Adipocyte (in vitro differentiated cells): ENCODE data around the gene CCN5.
"Not testable (repeated sequence)": the region's sequence is repeated elsewhere in the genome, so short reads cannot be mapped to it uniquely, and the experiment has no call there.

Experiments
- DNase-seq: peaks from one replicate; pipeline ENCODE4 v3.0.0-alpha.2; 2015; ENCODE audit warnings: low read depth
- H3K27me3 ChIP-seq: replicated peaks from 2 replicates; pipeline ENCODE4 v1.7.0; 2013; ENCODE audit warnings: mild to moderate bottlenecking, low read length, moderate library complexity; ENCODE audit not compliant: control insufficient read depth, insufficient read depth
- H3K36me3 ChIP-seq: 2 replicates; pipeline ENCODE4 v1.7.0; 2013; ENCODE audit warnings: low read length, mild to moderate bottlenecking, moderate library complexity; ENCODE audit not compliant: control insufficient read depth, insufficient read depth, severe bottlenecking
- H3K4me1 ChIP-seq: 2 replicates; pipeline ENCODE4 v1.7.0; 2013; ENCODE audit warnings: mild to moderate bottlenecking, low read length, moderate library complexity; ENCODE audit not compliant: control insufficient read depth, insufficient read depth
- H3K4me3 ChIP-seq: 2 replicates; pipeline ENCODE4 v1.7.0; 2013; ENCODE audit warnings: mild to moderate bottlenecking, low read length, moderate library complexity
- H3K9ac ChIP-seq: 2 replicates; pipeline ENCODE4 v1.7.0; 2013; ENCODE audit warnings: mild to moderate bottlenecking, low read length, moderate library complexity
- H3K9me3 ChIP-seq: 2 replicates; pipeline ENCODE4 v1.7.0; 2013; ENCODE audit warnings: mild to moderate bottlenecking, low read length, moderate library complexity; ENCODE audit not compliant: control insufficient read depth

CCN5 gene

DNA sequence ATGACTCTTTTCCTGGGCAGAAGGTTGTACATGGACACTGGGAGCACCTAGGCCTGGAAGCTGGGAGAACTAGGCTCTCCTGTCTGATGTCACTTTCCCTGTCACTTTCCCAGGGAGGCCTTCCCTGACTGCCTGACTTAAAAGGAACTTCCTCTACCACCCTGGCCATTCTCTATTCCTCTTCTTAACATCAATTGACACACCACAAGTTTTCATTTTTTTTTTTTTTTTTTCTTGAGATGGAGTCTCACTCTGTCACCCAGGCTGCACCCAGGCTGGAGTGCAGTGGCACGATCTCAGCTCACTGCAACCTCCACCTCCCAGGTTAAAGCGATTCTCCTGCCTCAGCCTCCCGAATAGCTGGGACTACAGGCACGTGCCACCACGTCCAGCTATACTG, 18.1 kb upstream of the CCN5 start:
- not testable (repeated sequence) for DNase-seq, H3K36me3 ChIP-seq, H3K9me3 ChIP-seq, H3K4me3 ChIP-seq, H3K27me3 ChIP-seq
- Histone ChIP-seq H3K9ac (peak overlapping the region; percentile 72), H3K4me1 (peaks cover 55% of the 10 kb centered on the region)

DNA sequence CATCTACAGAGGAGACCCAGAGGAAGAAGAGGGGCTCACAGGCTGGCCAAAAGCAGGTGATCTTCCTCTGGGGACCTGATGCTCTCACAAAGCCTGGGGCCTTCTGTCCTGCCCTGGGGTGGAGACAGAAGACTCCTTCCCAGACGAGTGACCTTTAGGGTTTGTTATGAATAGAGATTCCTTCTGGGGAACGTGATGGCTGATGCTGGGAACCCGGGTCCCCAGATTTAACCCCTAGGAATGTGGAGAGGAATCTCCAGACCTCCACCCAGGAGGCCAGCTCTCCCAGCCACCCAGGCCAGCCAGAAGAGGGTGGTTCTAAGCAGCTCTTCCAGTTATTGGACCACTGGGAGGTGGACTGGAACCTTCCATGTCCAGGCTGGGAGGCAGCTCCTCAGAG, 16.8 kb upstream of the CCN5 start:
- no peak overlapping the region for H3K4me3 ChIP-seq
- no peaks in the 10 kb centered on the region for H3K27me3 ChIP-seq
- peaks cover 53% of the 10 kb centered on the region for H3K4me1 ChIP-seq
- H3K9me3 ChIP-seq: no peaks in the 10 kb centered on the region
- DNase-seq: no peak
- no peak overlapping the region for H3K9ac ChIP-seq
- no peaks in the 10 kb centered on the region for H3K36me3 ChIP-seq

DNA sequence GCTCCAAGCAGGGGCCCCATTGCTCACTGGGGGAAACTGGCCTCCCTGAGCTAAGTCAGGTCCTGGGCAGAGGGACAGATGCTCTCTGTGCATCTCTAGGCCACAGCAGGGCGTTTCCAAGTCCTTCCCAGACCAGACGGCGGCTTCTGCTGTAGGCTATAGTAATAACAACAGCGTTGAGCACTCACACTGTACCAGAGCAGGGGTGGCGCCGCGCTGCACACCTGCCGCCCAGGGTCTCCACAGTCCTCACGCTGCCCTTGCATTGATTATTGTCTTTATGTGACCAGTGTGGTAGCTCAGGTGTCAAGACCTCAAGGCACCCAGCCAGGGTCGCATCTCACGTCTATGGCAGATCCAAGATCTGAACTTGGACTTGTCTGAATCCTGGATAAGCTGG, 14.9 kb upstream of the CCN5 start:
- no peak overlapping the region for H3K4me3 ChIP-seq

DNA sequence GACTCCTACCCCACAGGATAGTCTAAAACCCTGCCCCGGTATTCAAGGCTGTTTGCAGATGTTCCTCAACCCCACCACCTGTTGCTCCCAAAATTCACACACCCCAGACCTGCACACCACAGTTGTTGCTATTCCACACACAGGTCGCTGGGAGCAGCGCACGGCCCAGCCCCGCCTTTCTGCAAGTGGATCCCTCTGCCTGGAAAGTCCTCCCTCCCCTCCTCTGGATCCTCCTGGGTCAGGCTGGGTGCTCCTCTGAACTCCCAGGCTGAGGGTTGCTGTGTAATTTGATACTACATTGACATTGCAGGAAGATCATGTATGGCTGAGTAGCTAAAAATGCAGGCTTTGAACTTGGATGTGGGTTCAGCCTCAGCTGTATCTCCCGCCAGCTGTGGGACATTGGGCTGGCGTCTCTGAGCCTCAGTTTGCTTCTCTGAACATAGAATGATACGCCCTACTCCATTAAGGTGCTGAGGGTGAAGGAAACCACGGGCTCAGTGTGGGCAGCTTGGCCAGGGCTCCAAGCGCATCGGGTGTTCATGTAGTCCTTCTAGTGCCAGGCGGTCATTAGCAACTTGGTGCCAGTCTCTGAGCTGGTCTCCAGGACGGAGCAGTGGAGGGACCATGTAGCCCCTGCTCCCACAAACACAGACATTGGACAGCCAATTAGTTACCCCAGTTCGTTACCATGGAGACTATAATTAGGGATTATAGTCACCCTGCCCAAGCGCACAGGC, 13.9 kb upstream of the CCN5 start:
- no peaks in the 10 kb centered on the region for H3K9me3 ChIP-seq
- H3K36me3 ChIP-seq: no peaks in the 10 kb centered on the region
- peak; percentile 40 for DNase-seq
- H3K4me3 ChIP-seq: no peak overlapping the region
- peak overlapping the region; percentile 0 for H3K9ac ChIP-seq
- H3K4me1 ChIP-seq: peaks cover 46% of the 10 kb centered on the region
- H3K27me3 ChIP-seq: no peaks in the 10 kb centered on the region

More for the DNA sequence above, 14.9 kb upstream of the CCN5 start:
- peaks cover 50% of the 10 kb centered on the region for H3K4me1 ChIP-seq
- H3K9ac ChIP-seq: no peak overlapping the region
- no peaks in the 10 kb centered on the region for H3K27me3 ChIP-seq
- no peaks in the 10 kb centered on the region for H3K36me3 ChIP-seq
- H3K9me3 ChIP-seq: no peaks in the 10 kb centered on the region
- DNase-seq: no peak

DNA sequence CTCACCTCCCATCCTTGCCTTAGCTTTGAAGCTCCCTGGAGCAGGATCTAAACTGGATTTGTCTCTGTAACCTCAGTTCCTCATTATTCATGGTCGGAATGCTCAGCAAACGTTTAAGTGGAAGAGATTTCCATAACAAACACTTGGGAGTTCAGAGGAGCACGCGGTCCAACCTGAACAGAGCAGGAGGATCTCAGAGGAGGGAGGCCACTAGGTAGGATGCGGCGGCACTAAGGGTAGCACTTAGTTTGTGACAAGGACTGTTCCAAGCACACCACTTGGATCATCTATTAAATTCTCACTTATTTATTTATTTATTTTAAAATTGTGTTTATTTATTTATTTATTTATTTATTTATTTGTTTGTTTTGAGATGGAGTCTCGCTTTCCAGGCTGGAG, 13.3 kb upstream of the CCN5 start:
- H3K9ac ChIP-seq: peak overlapping the region; percentile 0
- DNase-seq: no peak
- H3K4me3 ChIP-seq: no peak overlapping the region
- no peaks in the 10 kb centered on the region for H3K27me3 ChIP-seq
- no peaks in the 10 kb centered on the region for H3K9me3 ChIP-seq
- H3K4me1 ChIP-seq: peaks cover 49% of the 10 kb centered on the region
- no peaks in the 10 kb centered on the region for H3K36me3 ChIP-seq

DNA sequence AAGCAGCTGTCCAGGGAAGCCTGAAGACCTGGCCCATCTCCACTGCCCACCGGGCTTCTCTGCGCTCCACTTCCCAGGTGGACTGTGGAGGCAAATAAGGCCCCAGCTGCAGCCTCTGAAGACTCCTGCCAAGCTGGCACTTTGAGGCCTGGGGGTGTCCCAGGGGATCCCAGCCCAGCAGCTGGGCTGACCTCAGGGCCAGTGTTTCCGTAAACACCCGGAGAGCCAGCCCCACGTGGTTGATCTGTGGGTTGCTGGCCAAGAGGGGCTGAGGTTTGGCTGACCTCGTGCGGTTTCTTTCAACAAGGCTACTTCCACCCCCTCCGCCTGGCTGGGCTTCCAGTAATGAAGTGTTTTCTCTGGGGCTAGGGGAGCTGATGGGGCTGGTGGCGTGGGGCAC, 12.4 kb upstream of the CCN5 start:
- peak overlapping the region; percentile 64 for H3K9ac ChIP-seq
- H3K36me3 ChIP-seq: no peaks in the 10 kb centered on the region
- H3K27me3 ChIP-seq: no peaks in the 10 kb centered on the region
- DNase-seq: peak; percentile 79
- H3K4me1 ChIP-seq: peaks cover 54% of the 10 kb centered on the region
- H3K4me3 ChIP-seq: no peak overlapping the region
- H3K9me3 ChIP-seq: no peaks in the 10 kb centered on the region

DNA sequence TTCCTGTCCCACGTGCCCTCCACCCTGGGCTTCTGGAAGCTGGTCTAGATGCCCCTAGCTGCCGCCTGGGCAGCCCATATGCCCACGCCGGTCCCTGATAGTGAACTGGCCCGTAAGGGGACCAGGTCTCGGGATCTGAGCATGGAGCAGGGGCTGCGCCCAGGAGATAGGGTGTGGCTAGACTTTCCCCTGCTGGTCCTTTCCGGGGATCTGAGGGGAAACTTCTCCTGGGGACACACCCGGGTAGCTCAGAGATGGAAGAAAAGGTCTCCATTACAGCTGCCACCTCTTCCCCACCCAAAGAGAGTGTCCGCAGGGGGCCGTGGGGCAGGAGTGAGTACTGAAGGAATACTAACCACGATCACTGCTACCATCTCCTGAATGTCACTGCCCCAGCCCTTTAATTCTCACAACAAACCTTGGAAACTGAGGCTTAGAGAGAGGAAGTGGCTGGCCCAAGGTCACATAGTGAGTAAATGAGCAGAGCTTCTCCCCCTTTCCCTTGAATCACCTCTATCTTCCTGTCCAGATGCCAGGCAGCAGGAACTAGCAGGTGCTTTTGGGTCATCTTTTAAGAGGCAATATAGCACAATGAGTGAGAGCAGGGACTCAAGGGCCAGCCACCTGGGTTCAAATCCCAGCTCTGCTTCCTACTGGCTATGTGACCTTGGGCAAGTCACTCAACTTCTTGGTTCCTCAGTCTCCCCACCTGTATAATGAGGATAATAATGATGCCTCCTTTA, 11.8 kb upstream of the CCN5 start:
- peaks cover 54% of the 10 kb centered on the region for H3K4me1 ChIP-seq
- H3K9me3 ChIP-seq: no peaks in the 10 kb centered on the region
- no peak for DNase-seq
- no peaks in the 10 kb centered on the region for H3K27me3 ChIP-seq
- H3K9ac ChIP-seq: peak overlapping the region; percentile 64
- no peaks in the 10 kb centered on the region for H3K36me3 ChIP-seq
- no peak overlapping the region for H3K4me3 ChIP-seq

DNA sequence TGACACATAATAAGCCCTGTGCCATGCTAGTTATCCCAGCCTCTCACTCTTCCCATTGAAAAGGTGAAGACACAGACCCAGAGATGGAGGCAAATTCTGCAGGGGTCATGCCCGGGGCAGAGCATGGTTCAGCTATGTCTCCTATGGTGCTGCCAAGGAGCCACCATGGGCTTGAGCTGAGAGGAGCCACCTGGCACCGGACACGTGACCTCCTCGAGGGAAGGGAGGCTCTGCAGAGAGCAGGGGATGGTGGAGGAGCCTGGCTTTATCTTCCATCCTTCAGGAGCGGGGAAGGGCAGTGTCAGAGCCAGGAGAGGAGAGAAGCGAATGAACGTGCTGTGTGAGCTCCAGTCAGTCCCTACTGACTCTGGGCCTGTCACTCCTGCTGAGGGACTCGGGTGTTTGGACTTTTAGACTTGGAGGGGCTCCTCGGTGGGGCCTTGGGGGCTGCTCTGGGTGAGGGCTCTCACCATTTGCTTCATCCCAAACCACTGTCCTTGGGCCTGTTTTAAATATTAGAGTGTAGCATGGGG, 11.1 kb upstream of the CCN5 start:
- no peaks in the 10 kb centered on the region for H3K27me3 ChIP-seq
- peaks cover 54% of the 10 kb centered on the region for H3K4me1 ChIP-seq
- no peaks in the 10 kb centered on the region for H3K36me3 ChIP-seq
- no peak for DNase-seq
- no peaks in the 10 kb centered on the region for H3K9me3 ChIP-seq
- H3K4me3 ChIP-seq: no peak overlapping the region
- H3K9ac ChIP-seq: peak overlapping the region; percentile 64

DNA sequence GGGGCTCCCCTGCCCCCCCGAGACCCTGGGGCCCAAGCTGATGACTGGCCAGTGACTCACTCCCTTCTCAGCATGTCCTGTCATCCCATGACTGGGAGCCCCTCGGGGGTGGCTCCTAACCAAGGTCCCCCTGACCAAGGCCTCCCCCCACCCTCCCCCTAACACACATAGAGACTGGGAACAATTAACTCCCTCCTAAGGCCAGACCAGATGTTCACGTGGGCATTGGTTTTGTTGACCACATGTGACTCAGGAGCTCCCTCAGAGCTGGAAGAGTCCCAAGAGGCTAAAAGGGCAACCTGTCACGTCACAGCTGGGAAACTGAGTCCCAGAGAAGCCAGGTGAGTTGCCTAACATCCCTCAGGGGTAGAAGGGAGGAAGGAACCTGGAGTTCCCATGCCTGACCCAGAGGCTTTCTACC, 10.6 kb upstream of the CCN5 start:
- peak; percentile 54 for DNase-seq
- no peak overlapping the region for H3K4me3 ChIP-seq
- no peaks in the 10 kb centered on the region for H3K9me3 ChIP-seq
- H3K4me1 ChIP-seq: peaks cover 54% of the 10 kb centered on the region
- no peaks in the 10 kb centered on the region for H3K36me3 ChIP-seq
- no peaks in the 10 kb centered on the region for H3K27me3 ChIP-seq
- no peak overlapping the region for H3K9ac ChIP-seq

DNA sequence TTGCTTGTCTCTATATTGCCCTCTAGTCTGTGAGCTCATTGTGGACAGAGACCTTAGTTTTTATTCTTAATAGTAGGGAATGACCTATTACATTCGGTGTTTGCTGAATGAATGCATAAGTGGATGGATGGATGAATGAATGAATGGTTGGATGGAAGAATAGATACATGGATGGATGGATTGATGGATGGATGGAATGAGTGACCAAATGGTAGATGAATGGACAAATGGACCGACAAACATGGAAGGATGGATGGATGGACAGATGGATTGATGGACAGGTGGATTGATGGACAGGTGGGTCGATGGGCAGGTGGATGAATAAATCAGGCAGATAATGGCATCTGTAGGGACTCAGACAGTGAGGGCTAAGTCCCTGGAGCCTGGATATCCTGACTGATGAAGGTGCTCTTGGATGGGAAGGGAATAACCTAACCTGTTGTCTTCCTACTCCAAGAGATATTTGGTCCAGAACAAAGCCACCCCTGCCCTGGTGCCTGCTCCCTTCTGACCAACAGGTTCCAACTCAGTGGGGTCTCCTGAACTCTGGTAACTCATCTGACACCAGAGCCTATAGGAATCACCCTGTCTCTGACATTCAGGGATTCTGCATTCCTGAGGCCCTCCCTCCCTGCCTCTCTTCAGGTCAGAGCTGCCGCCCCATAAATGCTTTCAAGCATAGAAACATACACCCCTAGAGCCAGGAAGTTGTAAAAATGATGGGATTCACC, 9.6 kb upstream of the CCN5 start:
- H3K27me3 ChIP-seq: no peaks in the 10 kb centered on the region
- DNase-seq: no peak
- no peak overlapping the region for H3K4me3 ChIP-seq
- H3K36me3 ChIP-seq: no peaks in the 10 kb centered on the region
- H3K4me1 ChIP-seq: peaks cover 54% of the 10 kb centered on the region
- H3K9me3 ChIP-seq: no peaks in the 10 kb centered on the region
- H3K9ac ChIP-seq: peak overlapping the region; percentile 43
